VCaP (cell line): Measurements from ENCODE around the gene TSSC4.

Experiments
- H3K27ac ChIP-seq: fragments of 450-650 bp; 2 replicates; pipeline ENCODE4 v1.5.1; 2017
- CTCF ChIP-seq: fragments of 450-650 bp; conservative IDR thresholded peaks from 2 replicates; pipeline ENCODE4 v1.5.1; 2017; ENCODE audit warnings: mild to moderate bottlenecking, moderate library complexity

TSSC4 gene

GRCh38 chr11:2401436-2401984 lies 960 bp downstream of the TSSC4 start:
- H3K27ac ChIP-seq, result peak overlapping the region; percentile 94
- TF ChIP-seq CTCF, result peak; percentile 25; the same call in 1 of the 2 replicates

- no peak overlapping the region for H3K27ac ChIP-seq
- TF ChIP-seq CTCF, result no peak
Observed at GRCh38 chr11:2402106-2402505, 1.6 kb downstream of the TSSC4 start.

GRCh38 chr11:2402890-2403645 lies 2.5 kb downstream of the TSSC4 start:
- no peak for TF ChIP-seq CTCF
- H3K27ac ChIP-seq, result no peak overlapping the region

- no peak overlapping the region for H3K27ac ChIP-seq
- no peak for TF ChIP-seq CTCF
Observed at GRCh38 chr11:2404735-2405196, 4.2 kb downstream of the TSSC4 start.

- TF ChIP-seq CTCF, result no peak
- no peak overlapping the region for H3K27ac ChIP-seq
Observed at GRCh38 chr11:2406451-2406850, 5.9 kb downstream of the TSSC4 start.

GRCh38 chr11:2406878-2407410 lies 6.4 kb downstream of the TSSC4 start:
- no peak overlapping the region for H3K27ac ChIP-seq
- no peak for TF ChIP-seq CTCF

- TF ChIP-seq CTCF, result no peak
Observed at GRCh38 chr11:2408671-2409070, 8.1 kb downstream of the TSSC4 start.

More at GRCh38 chr11:2408671-2409070, 8.1 kb downstream of the TSSC4 start:
- H3K27ac ChIP-seq, result no peak overlapping the region
